ENCODE results near the gene SPIRE2. TPM values are rescaled to one million over a fixed set of nuclear protein-coding genes. Genes with fewer than 3 reads are reported as not detected.
A peak's percentile ranks its signal among the peaks of the same experiment; 100 is the strongest.
"Not testable (repeated sequence)": the region's sequence is repeated elsewhere in the genome, so short reads cannot be mapped to it uniquely, and the experiment has no call there.

Gene SPIRE2
- total RNA-seq, 5 donors from 2014 or later (not counting 1 experiment from before 2014, with no cell fraction given): 0.23 to 1.1 (median 0.56) TPM; not detected in 1

DNA sequence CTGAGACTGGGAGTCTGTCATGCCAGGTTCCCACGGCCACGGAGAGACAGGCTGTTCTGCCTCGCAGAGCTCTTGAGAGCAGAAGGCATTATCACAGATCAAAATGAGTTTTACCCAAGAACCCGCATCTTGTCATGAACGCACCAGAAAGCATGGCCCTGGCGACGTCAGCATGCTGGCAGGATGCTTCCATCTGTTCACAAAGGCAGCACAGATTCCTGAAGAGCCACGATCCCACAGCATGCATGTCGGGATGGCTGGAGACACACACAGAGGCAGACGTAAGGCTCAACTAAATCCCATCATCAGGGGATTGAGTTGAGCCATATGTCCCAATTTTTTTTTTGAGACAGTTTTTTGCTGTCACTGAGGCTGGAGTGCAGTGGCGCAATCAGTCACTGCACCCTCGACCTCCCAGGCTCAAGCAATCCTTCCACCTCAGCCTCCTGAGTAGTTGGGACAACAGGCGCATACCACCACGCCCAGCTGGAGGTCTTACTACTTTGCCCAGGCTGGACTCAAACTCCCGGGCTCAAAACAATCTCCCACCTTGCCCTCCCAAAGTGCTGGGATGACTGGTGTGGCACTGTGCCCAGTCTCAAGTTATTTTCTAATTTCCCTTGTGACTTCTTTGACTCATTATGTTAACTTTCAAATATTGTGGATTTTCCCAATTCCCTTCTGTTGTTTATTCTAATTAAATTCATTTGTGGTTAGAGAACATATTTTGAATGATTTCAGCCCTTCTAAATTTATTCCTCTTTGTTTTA is 23.0 kb upstream of the SPIRE2 start:
- CTCF ChIA-PET: no interaction called here
- no peak for DNase-seq
- Mint-ChIP-seq H3K27me3 (no peaks in the 10 kb centered on the region), H3K4me3 (no peak overlapping the region), H3K36me3 (no peaks in the 10 kb centered on the region), H3K4me1 (no peaks in the 10 kb centered on the region), H3K9me3 (no peaks in the 10 kb centered on the region), H3K27ac (no peak overlapping the region)
- no peaks in the 10 kb centered on the region for H3K27me3 ChIP-seq (replicated peaks in 1 of 2; ENCODE audit: control insufficient read depth in 2 of 2, extremely low read depth in 1 of 2, insufficient read depth in 2 of 2, low read length in 1 of 2)
- no peak for ATAC-seq (replicated peaks in 1 of 4)
- POLR2A ChIA-PET: no interaction called here
- H3K27ac ChIP-seq (ENCODE audit: low read length): no peak overlapping the region
- H3K36me3 ChIP-seq (ENCODE audit: control insufficient read depth in 2 of 2, extremely low read depth in 1 of 2, insufficient read depth in 1 of 2, low read length in 1 of 2): no peaks in the 10 kb centered on the region
- no peak overlapping the region for H3K4me3 ChIP-seq (ENCODE audit: control insufficient read depth in 1 of 2, extremely low read depth in 1 of 2, low read length in 1 of 2)
- no peaks in the 10 kb centered on the region for H3K4me1 ChIP-seq (ENCODE audit: control insufficient read depth in 1 of 2, extremely low read depth in 1 of 2, insufficient read depth in 2 of 2, low read length in 2 of 2)
- WGBS (ENCODE audit: insufficient coverage): 96% methylated on average over 13 of the region's 15 CpGs
- no peaks in the 10 kb centered on the region for H3K9me3 ChIP-seq

GRCh38 chr16:89806589-89807193 is 21.6 kb upstream of the SPIRE2 start:
- CTCF ChIA-PET; H3K27ac Mint-ChIP-seq; H3K27me3 Mint-ChIP-seq; ATAC-seq (replicated peaks in 1 of 4); H3K27me3 ChIP-seq (replicated peaks in 1 of 2; ENCODE audit: control insufficient read depth in 2 of 2, extremely low read depth in 1 of 2, insufficient read depth in 2 of 2, low read length in 1 of 2); H3K9me3 ChIP-seq; POLR2A ChIA-PET; H3K9me3 Mint-ChIP-seq; H3K4me1 ChIP-seq (ENCODE audit: control insufficient read depth in 1 of 2, extremely low read depth in 1 of 2, insufficient read depth in 2 of 2, low read length in 2 of 2); H3K4me3 Mint-ChIP-seq; DNase-seq; H3K4me3 ChIP-seq (ENCODE audit: control insufficient read depth in 1 of 2, extremely low read depth in 1 of 2, low read length in 1 of 2); H3K27ac ChIP-seq (ENCODE audit: low read length); H3K4me1 Mint-ChIP-seq; H3K36me3 ChIP-seq (ENCODE audit: control insufficient read depth in 2 of 2, extremely low read depth in 1 of 2, insufficient read depth in 1 of 2, low read length in 1 of 2); H3K36me3 Mint-ChIP-seq: not testable (repeated sequence)
- 100% methylated on average over 5 of the region's 16 CpGs for WGBS (ENCODE audit: insufficient coverage)

DNA sequence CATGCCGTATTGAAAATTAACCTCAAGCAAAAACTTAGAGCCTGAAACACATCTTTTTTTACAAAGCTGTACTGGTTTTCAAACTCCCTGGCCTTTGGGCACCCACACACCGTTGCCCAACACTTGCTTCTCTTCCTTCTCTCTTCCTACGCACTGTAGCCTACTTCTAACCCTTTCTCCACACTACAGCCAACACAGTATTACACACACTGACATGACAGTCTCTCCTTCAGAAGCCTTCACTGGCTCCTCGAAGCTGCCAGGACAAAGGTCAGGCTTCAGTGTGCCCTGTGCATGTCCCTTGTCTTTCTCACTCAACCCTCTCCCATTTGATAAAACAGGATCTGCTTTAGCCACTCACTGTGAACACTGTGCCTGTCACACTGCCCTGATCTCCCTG is 19.8 kb upstream of the SPIRE2 start:
- H3K27ac ChIP-seq (ENCODE audit: low read length): no peak overlapping the region
- H3K4me1 Mint-ChIP-seq: no peaks in the 10 kb centered on the region
- ATAC-seq (replicated peaks in 1 of 4) (no peak), DNase-seq (no peak)
- no peaks in the 10 kb centered on the region for H3K9me3 Mint-ChIP-seq
- no peak overlapping the region for H3K4me3 Mint-ChIP-seq
- H3K27me3 Mint-ChIP-seq: no peaks in the 10 kb centered on the region
- no peaks in the 10 kb centered on the region for H3K4me1 ChIP-seq (ENCODE audit: control insufficient read depth in 1 of 2, extremely low read depth in 1 of 2, insufficient read depth in 2 of 2, low read length in 2 of 2)
- ChIA-PET POLR2A (no interaction called here), CTCF (interaction anchor here in 1 of 2 donors (0.5 kb wide), 1 partner anchor 19 kb away, joined by 3 read pairs; no protein-coding TSS in a partner anchor)
- 96% methylated on average over 3 of the region's 4 CpGs for WGBS (ENCODE audit: insufficient coverage)
- no peaks in the 10 kb centered on the region for H3K36me3 Mint-ChIP-seq
- H3K9me3 ChIP-seq: no peaks in the 10 kb centered on the region
- H3K27me3 ChIP-seq (replicated peaks in 1 of 2; ENCODE audit: control insufficient read depth in 2 of 2, extremely low read depth in 1 of 2, insufficient read depth in 2 of 2, low read length in 1 of 2): no peaks in the 10 kb centered on the region
- no peaks in the 10 kb centered on the region for H3K36me3 ChIP-seq (ENCODE audit: control insufficient read depth in 2 of 2, extremely low read depth in 1 of 2, insufficient read depth in 1 of 2, low read length in 1 of 2)
- H3K4me3 ChIP-seq (ENCODE audit: control insufficient read depth in 1 of 2, extremely low read depth in 1 of 2, low read length in 1 of 2): no peak overlapping the region
- H3K27ac Mint-ChIP-seq: no peak overlapping the region

DNA sequence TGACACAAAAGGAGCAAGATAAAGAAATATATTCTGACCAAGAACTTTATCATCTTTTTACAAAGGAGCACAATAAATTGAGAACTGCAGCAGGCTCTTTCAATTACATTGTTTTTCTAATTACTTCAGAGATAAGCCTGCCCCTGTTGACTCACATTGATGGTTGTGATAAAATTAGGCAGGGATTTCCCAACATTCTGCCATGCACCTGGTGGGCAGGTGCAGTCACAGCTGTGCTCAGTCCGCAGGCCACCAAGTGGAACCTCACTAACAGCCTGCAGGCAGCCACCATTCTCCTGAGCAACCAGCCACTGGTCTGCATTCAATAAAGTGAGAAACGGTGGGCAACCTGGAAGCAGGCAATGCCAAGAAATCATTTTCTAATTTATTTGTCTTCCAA is 17.0 kb upstream of the SPIRE2 start:
- H3K27me3 Mint-ChIP-seq: no peaks in the 10 kb centered on the region
- H3K9me3 ChIP-seq: no peaks in the 10 kb centered on the region
- peaks cover 0 to 3% (median 2%) of the 10 kb centered on the region in 3 donors for H3K4me1 Mint-ChIP-seq
- H3K36me3 ChIP-seq (ENCODE audit: control insufficient read depth in 2 of 2, extremely low read depth in 1 of 2, insufficient read depth in 1 of 2, low read length in 1 of 2): no peaks in the 10 kb centered on the region
- DNase-seq: no peak
- H3K27ac ChIP-seq (ENCODE audit: low read length): no peak overlapping the region
- no peak overlapping the region for H3K4me3 Mint-ChIP-seq
- H3K27ac Mint-ChIP-seq: no peak overlapping the region
- H3K27me3 ChIP-seq (replicated peaks in 1 of 2; ENCODE audit: control insufficient read depth in 2 of 2, extremely low read depth in 1 of 2, insufficient read depth in 2 of 2, low read length in 1 of 2): peaks cover 0 to 11% of the 10 kb centered on the region in 2 experiments
- ATAC-seq (replicated peaks in 1 of 4): no peak
- POLR2A ChIA-PET: interaction anchor here in 1 of 2 donors (0.9 kb wide), 1 partner anchor 112 kb away, joined by 5 read pairs; no protein-coding TSS in a partner anchor
- CTCF ChIA-PET: no interaction called here
- 100% methylated on average over 1 of the region's 2 CpGs for WGBS (ENCODE audit: insufficient coverage)
- no peak overlapping the region for H3K4me3 ChIP-seq (ENCODE audit: control insufficient read depth in 1 of 2, extremely low read depth in 1 of 2, low read length in 1 of 2)
- no peaks in the 10 kb centered on the region for H3K36me3 Mint-ChIP-seq
- peaks cover 0 to 7% of the 10 kb centered on the region in 2 experiments for H3K4me1 ChIP-seq (ENCODE audit: control insufficient read depth in 1 of 2, extremely low read depth in 1 of 2, insufficient read depth in 2 of 2, low read length in 2 of 2)
- H3K9me3 Mint-ChIP-seq: no peaks in the 10 kb centered on the region

- 4% methylated on average over 58 of the region's 65 CpGs for WGBS (ENCODE audit: insufficient coverage)
- Mint-ChIP-seq H3K4me1 (peaks cover 14 to 22% (median 19%) of the 10 kb centered on the region in 3 donors), H3K9me3 (no peaks in the 10 kb centered on the region), H3K27ac (no peak overlapping the region), H3K36me3 (no peaks in the 10 kb centered on the region), H3K4me3 (peak overlapping the region; percentile 60 to 80 (median 72)), H3K27me3 (no peaks in the 10 kb centered on the region)
- peaks cover 0 to 22% of the 10 kb centered on the region in 2 experiments for H3K4me1 ChIP-seq (ENCODE audit: control insufficient read depth in 1 of 2, extremely low read depth in 1 of 2, insufficient read depth in 2 of 2, low read length in 2 of 2)
- ATAC-seq (replicated peaks in 1 of 4) (peak; percentile 15 to 21 (median 20)), DNase-seq (no peak)
- CTCF ChIA-PET: no interaction called here
- no peaks in the 10 kb centered on the region for H3K36me3 ChIP-seq (ENCODE audit: control insufficient read depth in 2 of 2, extremely low read depth in 1 of 2, insufficient read depth in 1 of 2, low read length in 1 of 2)
- H3K4me3 ChIP-seq (ENCODE audit: control insufficient read depth in 1 of 2, extremely low read depth in 1 of 2, low read length in 1 of 2): peak overlapping the region; percentile 35 to 62
- no peak overlapping the region for H3K27ac ChIP-seq (ENCODE audit: low read length)
- peaks cover 0 to 11% of the 10 kb centered on the region in 2 experiments for H3K27me3 ChIP-seq (replicated peaks in 1 of 2; ENCODE audit: control insufficient read depth in 2 of 2, extremely low read depth in 1 of 2, insufficient read depth in 2 of 2, low read length in 1 of 2)
- POLR2A ChIA-PET: no interaction called here
- H3K9me3 ChIP-seq: no peaks in the 10 kb centered on the region
Observed at GRCh38 chr16:89815639-89816348, 12.5 kb upstream of the SPIRE2 start.

DNA sequence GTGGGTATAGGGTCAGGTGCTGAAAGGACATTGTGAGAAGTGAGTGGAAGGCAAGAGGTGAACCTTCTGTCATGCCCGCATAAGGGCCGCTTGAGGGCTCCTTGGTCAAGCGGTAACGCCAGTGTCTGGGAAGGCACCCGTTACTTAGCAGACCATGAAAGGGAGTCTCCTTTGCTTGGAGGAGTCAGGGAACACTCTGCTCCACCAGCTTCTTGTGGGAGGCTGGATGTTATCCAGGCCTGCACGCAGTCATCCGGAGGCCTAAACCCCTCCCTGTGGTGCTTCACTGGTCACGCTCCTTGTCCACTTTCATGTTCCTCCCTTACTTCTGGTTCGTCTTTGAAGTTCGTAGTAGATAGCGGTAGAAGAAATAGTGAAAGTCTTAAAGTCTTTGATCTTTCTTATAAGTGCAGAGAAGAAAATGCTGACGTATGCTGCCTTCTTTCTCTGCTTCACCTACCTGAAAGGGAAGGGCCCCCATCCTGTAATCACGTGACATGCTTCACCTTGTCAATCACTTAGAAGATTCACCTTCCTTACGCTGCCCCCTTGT is 9.3 kb upstream of the SPIRE2 start:
- H3K9me3 Mint-ChIP-seq; H3K36me3 ChIP-seq (ENCODE audit: control insufficient read depth in 2 of 2, extremely low read depth in 1 of 2, insufficient read depth in 1 of 2, low read length in 1 of 2); H3K36me3 Mint-ChIP-seq; POLR2A ChIA-PET; H3K4me3 ChIP-seq (ENCODE audit: control insufficient read depth in 1 of 2, extremely low read depth in 1 of 2, low read length in 1 of 2); H3K27ac Mint-ChIP-seq; H3K27me3 Mint-ChIP-seq; ATAC-seq (replicated peaks in 1 of 4); H3K27ac ChIP-seq (ENCODE audit: low read length); H3K9me3 ChIP-seq: not testable (repeated sequence)
- Histone ChIP-seq H3K27me3 (replicated peaks in 1 of 2; ENCODE audit: control insufficient read depth in 2 of 2, extremely low read depth in 1 of 2, insufficient read depth in 2 of 2, low read length in 1 of 2) (peaks cover 0 to 11% of the 10 kb centered on the region in 2 experiments), H3K4me1 (ENCODE audit: control insufficient read depth in 1 of 2, extremely low read depth in 1 of 2, insufficient read depth in 2 of 2, low read length in 2 of 2) (peaks cover 0 to 36% of the 10 kb centered on the region in 2 experiments)
- Mint-ChIP-seq H3K4me3 (peak overlapping the region; percentile 17 to 40 (median 31)), H3K4me1 (peaks cover 14 to 26% (median 25%) of the 10 kb centered on the region in 3 donors)
- peak in 1 of 35 experiments; percentile 26 for DNase-seq
- WGBS (ENCODE audit: insufficient coverage): 70% methylated on average over 4 of the region's 14 CpGs
- CTCF ChIA-PET: interaction anchor here in 1 of 2 donors (0.7 to 1.4 kb wide), 3 partner anchors 8 to 100 kb away, joined by 3 to 4 read pairs (median 3); no protein-coding TSS in a partner anchor

All from T-cell (primary cell).